ENCODE measurements around the gene ARID3A. TPM values are rescaled to one million over a fixed set of nuclear protein-coding genes. Genes with fewer than 3 reads are reported as not detected.

The ARID3A gene
- total and polyA plus RNA-seq, 2 of the 13 experiments (the other 11 are each of a cell fraction or from before 2014, with no cell fraction given), result 71.3 to 77.9 TPM

- peak; percentile 59; the same call in 1 of the 2 replicates for TF ChIP-seq ZNF703 (CRISPR knock-in tag; IDR thresholded peaks at IDR 0.05; ENCODE audit: borderline replicate concordance)
- TF ChIP-seq SNAPC2 (CRISPR knock-in tag; IDR thresholded peaks at IDR 0.05), result peak; percentile 66; the same call in 1 of the 2 replicates
- TF ChIP-seq SRSF9 (IDR thresholded peaks at IDR 0.05; ENCODE audit: borderline replicate concordance, insufficient read depth, low read depth, low read length, poor library complexity, severe bottlenecking), result no peak
- no peak for TF ChIP-seq ZFYVE20 (CRISPR knock-in tag; IDR thresholded peaks at IDR 0.05; ENCODE audit: borderline replicate concordance, low read depth)
- peak; percentile 98 for TF ChIP-seq HIVEP1 (CRISPR knock-in tag; IDR thresholded peaks at IDR 0.05)
- TF ChIP-seq REXO4 (CRISPR knock-in tag; IDR thresholded peaks at IDR 0.05; ENCODE audit: borderline replicate concordance), result 0 out of 2 replicates have a peak, but pooled peaks have one; percentile 43
- TF ChIP-seq CERS6 (CRISPR knock-in tag; IDR thresholded peaks at IDR 0.05), result no peak
- TF ChIP-seq ATM (IDR thresholded peaks at IDR 0.05; ENCODE audit: borderline replicate concordance), result no peak
- peak; percentile 40; the same call in 1 of the 2 replicates for TF ChIP-seq MIER2 (CRISPR knock-in tag; IDR thresholded peaks at IDR 0.05)
- no peak for TF ChIP-seq HDAC6 (IDR thresholded peaks at IDR 0.05; ENCODE audit: low read depth, low read length)
- no peak; the same call in 1 of the 2 replicates for TF ChIP-seq DR1 (CRISPR knock-in tag; IDR thresholded peaks at IDR 0.05)
- no peak for TF ChIP-seq HNF1A (IDR thresholded peaks at IDR 0.05; ENCODE audit: low read depth)
- peak; percentile 85; the same call in 1 of the 2 replicates for TF ChIP-seq HNF1A (CRISPR knock-in tag; IDR thresholded peaks at IDR 0.05; ENCODE audit: borderline replicate concordance)
- TF ChIP-seq TRIM24 (CRISPR knock-in tag; IDR thresholded peaks at IDR 0.05), result peak; percentile 17; the same call in 1 of the 2 replicates
- peak; percentile 89 for TF ChIP-seq ARNTL (CRISPR knock-in tag; IDR thresholded peaks at IDR 0.05)
- TF ChIP-seq ZNF296 (CRISPR knock-in tag; conservative IDR thresholded peaks at IDR 0.05), result 0 out of 2 replicates have a peak, but pooled peaks have one; percentile 45
- TF ChIP-seq SCMH1 (CRISPR knock-in tag; IDR thresholded peaks at IDR 0.05; ENCODE audit: borderline replicate concordance), result no peak
- peak; percentile 72 for TF ChIP-seq ZNF143 (CRISPR knock-in tag; IDR thresholded peaks at IDR 0.05)
- TF ChIP-seq ZNF280D (CRISPR knock-in tag; IDR thresholded peaks at IDR 0.05), result peak; percentile 81; the same call in 1 of the 2 replicates
These were observed 27.0 kb downstream of the ARID3A start (continued) for GRCh38 chr19:952680-953444.

Data from HepG2 (cell line).